ENCODE data around the gene H2AZ2.
"Not testable (repeated sequence)": the region's sequence is repeated elsewhere in the genome, so short reads cannot be mapped to it uniquely, and the experiment has no call there.

Gene H2AZ2

GRCh38 chr7:44811093-44811492 is 36.8 kb downstream of the H2AZ2 start:
- DNase-seq: no peak

- no peak for DNase-seq
These were observed 38.9 kb downstream of the H2AZ2 start for GRCh38 chr7:44808914-44809393.

GRCh38 chr7:44805950-44806349 is 41.9 kb downstream of the H2AZ2 start:
- DNase-seq: no peak

- not testable (repeated sequence) for DNase-seq
These were observed 43.9 kb downstream of the H2AZ2 start for GRCh38 chr7:44803828-44804519.

- DNase-seq: no peak
These were observed 45.4 kb downstream of the H2AZ2 start for GRCh38 chr7:44802418-44803025.

GRCh38 chr7:44801890-44802289 is 46.0 kb downstream of the H2AZ2 start:
- no peak for DNase-seq

- no peak for DNase-seq
These were observed 47.9 kb downstream of the H2AZ2 start for GRCh38 chr7:44799939-44800338.

- DNase-seq: no peak
These were observed 49.1 kb downstream of the H2AZ2 start for GRCh38 chr7:44798649-44799305.

GRCh38 chr7:44797329-44798258 is 50.3 kb downstream of the H2AZ2 start:
- DNase-seq: peak; percentile 19

GRCh38 chr7:44796504-44797328 is 51.2 kb downstream of the H2AZ2 start, which contains the start of gene PPIA:
Gene PPIA (plus strand): TSS chr7:44796681. CDS start chr7:44796725, 44 bp downstream.
- DNase-seq: peak; percentile 48

GRCh38 chr7:44796034-44796503 is 51.8 kb downstream of the H2AZ2 start:
- no peak for DNase-seq

- DNase-seq: no peak
These were observed 53.6 kb downstream of the H2AZ2 start for GRCh38 chr7:44794331-44794730.

- no peak for DNase-seq
These were observed 54.0 kb downstream of the H2AZ2 start for GRCh38 chr7:44793919-44794318.

- no peak for DNase-seq
These were observed 56.3 kb downstream of the H2AZ2 start for GRCh38 chr7:44791278-44792219.

- no peak for DNase-seq
These were observed 57.9 kb downstream of the H2AZ2 start for GRCh38 chr7:44789990-44790389.

- no peak for DNase-seq
These were observed 60.1 kb downstream of the H2AZ2 start for GRCh38 chr7:44787762-44788161.

GRCh38 chr7:44787041-44787440 is 60.8 kb downstream of the H2AZ2 start:
- DNase-seq: no peak

GRCh38 chr7:44785218-44785617 is 62.7 kb downstream of the H2AZ2 start:
- DNase-seq: not testable (repeated sequence)

- DNase-seq: no peak
These were observed 63.5 kb downstream of the H2AZ2 start for GRCh38 chr7:44784364-44784763.

- no peak for DNase-seq
These were observed 64.5 kb downstream of the H2AZ2 start for GRCh38 chr7:44783407-44783806.

GRCh38 chr7:44782460-44782859 is 65.4 kb downstream of the H2AZ2 start:
- DNase-seq: no peak
